Measurements from ENCODE around the gene CTSA. TPM values are rescaled to one million over a fixed set of nuclear protein-coding genes. Genes with fewer than 3 reads are reported as not detected.

The CTSA gene
- total and polyA plus RNA-seq, 12 donors = 306 to 854 (median 549) TPM

DNA sequence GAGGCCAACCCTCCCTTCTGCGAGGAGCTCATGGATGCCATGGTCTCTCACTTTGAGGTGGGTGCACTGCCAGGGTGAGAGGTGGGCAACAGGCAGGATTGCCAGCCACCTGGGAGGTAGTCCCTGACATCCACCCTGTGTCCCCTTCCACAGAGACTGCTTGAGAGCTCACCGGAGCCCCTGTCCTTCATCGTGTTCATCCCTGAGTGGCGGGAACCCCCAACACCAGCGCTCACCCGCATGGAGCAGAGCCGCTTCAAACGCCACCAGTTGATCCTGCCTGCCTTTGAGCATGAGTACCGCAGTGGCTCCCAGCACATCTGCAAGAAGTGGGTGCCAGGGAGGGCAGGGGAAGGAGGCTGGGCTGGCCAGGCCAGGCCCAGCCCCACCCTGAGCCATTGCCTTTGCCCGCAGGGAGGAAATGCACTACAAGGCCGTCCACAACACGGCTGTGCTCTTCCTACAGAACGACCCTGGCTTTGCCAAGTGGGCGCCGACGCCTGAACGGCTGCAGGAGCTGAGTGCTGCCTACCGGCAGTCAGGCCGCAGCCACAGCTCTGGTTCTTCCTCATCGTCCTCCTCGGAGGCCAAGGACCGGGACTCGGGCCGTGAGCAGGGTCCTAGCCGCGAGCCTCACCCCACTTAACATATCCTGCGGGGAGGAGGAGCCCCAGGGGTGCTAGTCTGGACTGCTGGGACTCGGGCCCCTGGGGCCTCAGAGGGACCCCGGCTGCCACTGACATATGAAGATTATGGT, 56.2 kb downstream of the CTSA start:
- Histone ChIP-seq H3K27me3 (no peaks in the 10 kb centered on the region), H3K9me3 (replicated peaks in 1 of 3) (no peaks in the 10 kb centered on the region), H3K4me1 (replicated peaks in 1 of 2) (peaks cover 25% of the 10 kb centered on the region in 2 donors), H3K27ac (peak overlapping the region; percentile 35 to 96 (median 90)), H3K4me3 (no peak overlapping the region), H3K36me3 (replicated peaks in 1 of 2) (peaks cover 0 to 98% of the 10 kb centered on the region in 2 donors)
- 54 to 61% (median 59%) methylated on average over 20 to 29 of the region's 29 CpGs for WGBS, 4 donors
- peak in 1 of 2 donors; percentile 6 for TF ChIP-seq POLR2A (IDR thresholded peaks at IDR 0.05)
- TF ChIP-seq, protein P1, sequence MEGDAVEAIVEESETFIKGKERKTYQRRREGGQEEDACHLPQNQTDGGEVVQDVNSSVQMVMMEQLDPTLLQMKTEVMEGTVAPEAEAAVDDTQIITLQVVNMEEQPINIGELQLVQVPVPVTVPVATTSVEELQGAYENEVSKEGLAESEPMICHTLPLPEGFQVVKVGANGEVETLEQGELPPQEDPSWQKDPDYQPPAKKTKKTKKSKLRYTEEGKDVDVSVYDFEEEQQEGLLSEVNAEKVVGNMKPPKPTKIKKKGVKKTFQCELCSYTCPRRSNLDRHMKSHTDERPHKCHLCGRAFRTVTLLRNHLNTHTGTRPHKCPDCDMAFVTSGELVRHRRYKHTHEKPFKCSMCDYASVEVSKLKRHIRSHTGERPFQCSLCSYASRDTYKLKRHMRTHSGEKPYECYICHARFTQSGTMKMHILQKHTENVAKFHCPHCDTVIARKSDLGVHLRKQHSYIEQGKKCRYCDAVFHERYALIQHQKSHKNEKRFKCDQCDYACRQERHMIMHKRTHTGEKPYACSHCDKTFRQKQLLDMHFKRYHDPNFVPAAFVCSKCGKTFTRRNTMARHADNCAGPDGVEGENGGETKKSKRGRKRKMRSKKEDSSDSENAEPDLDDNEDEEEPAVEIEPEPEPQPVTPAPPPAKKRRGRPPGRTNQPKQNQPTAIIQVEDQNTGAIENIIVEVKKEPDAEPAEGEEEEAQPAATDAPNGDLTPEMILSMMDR (IDR thresholded peaks at IDR 0.05) = no peak
- peak in 5 of 7 donors; percentile 52 to 71 (median 69) for DNase-seq
- intact Hi-C loops (cut with DNase I) = no loop called here

DNA sequence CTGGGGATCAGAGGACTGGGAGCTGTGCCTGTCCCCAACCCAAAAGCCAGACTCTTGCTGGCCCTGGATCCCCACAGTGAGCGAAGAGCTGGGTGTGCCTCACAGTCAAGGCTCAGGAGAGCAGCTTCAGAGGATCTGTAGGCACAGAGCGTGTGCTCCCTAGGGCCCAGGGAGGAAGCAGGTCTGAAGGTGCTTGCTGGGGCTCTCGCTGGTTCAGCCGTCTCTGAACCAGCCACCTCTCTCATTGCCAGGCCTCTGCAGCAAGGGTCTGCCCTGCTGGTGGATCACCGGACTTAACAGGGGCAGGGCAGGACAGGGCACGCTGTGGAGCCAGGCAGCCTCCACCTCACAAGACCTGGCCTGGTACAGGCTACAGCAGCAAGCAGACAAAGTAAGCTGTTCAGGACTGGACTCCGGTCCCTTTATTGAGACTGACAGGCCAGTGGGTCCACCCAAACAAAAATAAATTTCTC, 57.2 kb downstream of the CTSA start:
- Histone ChIP-seq H3K4me1 (replicated peaks in 1 of 2) (peaks cover 25% of the 10 kb centered on the region in 2 donors), H3K9me3 (replicated peaks in 1 of 3) (no peaks in the 10 kb centered on the region), H3K27me3 (no peaks in the 10 kb centered on the region), H3K36me3 (replicated peaks in 1 of 2) (peaks cover 0 to 98% of the 10 kb centered on the region in 2 donors), H3K4me3 (no peak overlapping the region), H3K27ac (peak overlapping the region in 3 of 5 donors; percentile 90 to 96 (median 91))
- WGBS, 4 donors = 83 to 90% (median 88%) methylated on average over 4 to 7 of the region's 7 CpGs
- TF ChIP-seq, protein P1 (IDR thresholded peaks at IDR 0.05) = no peak
- TF ChIP-seq POLR2A (IDR thresholded peaks at IDR 0.05) = no peak
- DNase-seq = peak in 3 of 7 donors; percentile 7 to 30 (median 27)
- intact Hi-C loops (cut with DNase I) = no loop called here

Other genes starting within 250 kb of the CTSA start
- gene WFDC11, start 221.1 kb upstream of the CTSA start, total RNA-seq = not detected
- gene WFDC11, start 221.1 kb upstream of the CTSA start, polyA plus RNA-seq = not detected
- not detected for gene WFDC13, start 189.3 kb upstream of the CTSA start, total RNA-seq
- not detected for gene WFDC13, start 189.3 kb upstream of the CTSA start, polyA plus RNA-seq
- not detected for gene WFDC10B, start 186.3 kb upstream of the CTSA start, total RNA-seq
- not detected for gene WFDC10B, start 186.3 kb upstream of the CTSA start, polyA plus RNA-seq
- not detected for gene SPINT4, start 169.0 kb upstream of the CTSA start, total RNA-seq
- gene SPINT4, start 169.0 kb upstream of the CTSA start, polyA plus RNA-seq = not detected
- 1 to 10 TPM in 2 of 9 donors, under 1 TPM in 1, not detected in 6; 0.22 to 1.9 (median 1.8) TPM for gene WFDC3, start 99.5 kb upstream of the CTSA start, total RNA-seq
- gene WFDC3, start 99.5 kb upstream of the CTSA start, polyA plus RNA-seq = 1 to 10 TPM in 2 of 3 donors, not detected in 1; 1.3 to 3.1 TPM
- 10 to 100 TPM; 12.1 to 31.4 (median 27.3) TPM for gene DNTTIP1, start 99.4 kb upstream of the CTSA start, total RNA-seq
- gene DNTTIP1, start 99.4 kb upstream of the CTSA start, polyA plus RNA-seq = 10 to 100 TPM; 34.5 to 49.4 (median 38.4) TPM
- gene UBE2C, start 78.7 kb upstream of the CTSA start, total RNA-seq = 10 to 100 TPM in 1 of 9 donors, 1 to 10 TPM in 7, under 1 TPM in 1; 0.79 to 43.3 (median 2.2) TPM
- 1 to 10 TPM; 3.8 to 4.9 (median 4.7) TPM for gene UBE2C, start 78.7 kb upstream of the CTSA start, polyA plus RNA-seq
- gene TNNC2, start 64.0 kb upstream of the CTSA start, total RNA-seq = 1 to 10 TPM in 7 of 9 donors, not detected in 2; 1.4 to 8.4 (median 2.8) TPM
- 10 to 100 TPM in 1 of 3 donors, 1 to 10 TPM in 2; 4.3 to 16.9 (median 8.2) TPM for gene TNNC2, start 64.0 kb upstream of the CTSA start, polyA plus RNA-seq
- gene SNX21, start 57.5 kb upstream of the CTSA start, total RNA-seq = 100 to 1,000 TPM in 3 of 9 donors, 10 to 100 TPM in 6; 61.6 to 183 (median 97.5) TPM
- 10 to 100 TPM; 35.1 to 66.3 (median 43.9) TPM for gene SNX21, start 57.5 kb upstream of the CTSA start, polyA plus RNA-seq
- gene ACOT8, start 33.9 kb upstream of the CTSA start, total RNA-seq = 100 to 1,000 TPM in 1 of 9 donors, 10 to 100 TPM in 8; 34.6 to 134 (median 74.5) TPM
- gene ACOT8, start 33.9 kb upstream of the CTSA start, polyA plus RNA-seq = 10 to 100 TPM; 33.7 to 78.8 (median 49.3) TPM
- gene ZSWIM3, start 33.7 kb upstream of the CTSA start, total RNA-seq = 10 to 100 TPM in 1 of 9 donors, 1 to 10 TPM in 8; 3.7 to 19.5 (median 6.4) TPM
- 1 to 10 TPM; 2.9 to 4.2 (median 3.1) TPM for gene ZSWIM3, start 33.7 kb upstream of the CTSA start, polyA plus RNA-seq
- 10 to 100 TPM; 15.9 to 22.1 (median 18.6) TPM for gene ZSWIM1, start 10.1 kb upstream of the CTSA start, total RNA-seq
- gene ZSWIM1, start 10.1 kb upstream of the CTSA start, polyA plus RNA-seq = 10 to 100 TPM in 1 of 3 donors, 1 to 10 TPM in 2; 4.2 to 19.2 (median 5.6) TPM
- 10 to 100 TPM in 1 of 9 donors, 1 to 10 TPM in 6, under 1 TPM in 1, not detected in 1; 0.35 to 12.5 (median 4.0) TPM for gene SPATA25, start 3.7 kb upstream of the CTSA start, total RNA-seq
- 1 to 10 TPM in 1 of 3 donors, under 1 TPM in 2; 0.29 to 3.5 (median 0.57) TPM for gene SPATA25, start 3.7 kb upstream of the CTSA start, polyA plus RNA-seq
- gene NEURL2, start 127 bp upstream of the CTSA start, total RNA-seq = 10 to 100 TPM in 7 of 9 donors, 1 to 10 TPM in 2; 6.0 to 36.4 (median 16.0) TPM
- gene NEURL2, start 127 bp upstream of the CTSA start, polyA plus RNA-seq = 10 to 100 TPM in 1 of 3 donors, 1 to 10 TPM in 2; 1.0 to 19.1 (median 7.2) TPM
- gene PLTP, start 20.8 kb downstream of the CTSA start, total RNA-seq = 1,000 to 10,000 TPM in 2 of 9 donors, 100 to 1,000 TPM in 7; 168 to 1,158 (median 460) TPM
- 100 to 1,000 TPM; 126 to 366 (median 157) TPM for gene PLTP, start 20.8 kb downstream of the CTSA start, polyA plus RNA-seq
- gene PCIF1, start 43.3 kb downstream of the CTSA start, total RNA-seq = 10 to 100 TPM; 12.6 to 47.1 (median 40.4) TPM
- 10 to 100 TPM; 20.6 to 36.4 (median 35.9) TPM for gene PCIF1, start 43.3 kb downstream of the CTSA start, polyA plus RNA-seq
- 10 to 100 TPM; 10.8 to 29.9 (median 15.1) TPM for gene ZNF335, start 80.9 kb downstream of the CTSA start, total RNA-seq
- 10 to 100 TPM in 2 of 3 donors, 1 to 10 TPM in 1; 5.4 to 45.1 (median 29.5) TPM for gene ZNF335, start 80.9 kb downstream of the CTSA start, polyA plus RNA-seq
- gene MMP9, start 117.6 kb downstream of the CTSA start, total RNA-seq = under 1 TPM in 8 of 9 donors, not detected in 1; 0.18 to 0.97 (median 0.34) TPM
- 1 to 10 TPM in 1 of 3 donors, under 1 TPM in 2; 0.07 to 1.2 (median 0.51) TPM for gene MMP9, start 117.6 kb downstream of the CTSA start, polyA plus RNA-seq
- gene SLC12A5, start 137.9 kb downstream of the CTSA start, total RNA-seq = 10 to 100 TPM in 6 of 9 donors, 1 to 10 TPM in 2, under 1 TPM in 1; 0.30 to 24.5 (median 12.9) TPM
- 100 to 1,000 TPM in 2 of 3 donors, 10 to 100 TPM in 1; 15.0 to 121 (median 120) TPM for gene SLC12A5, start 137.9 kb downstream of the CTSA start, polyA plus RNA-seq
- 10 to 100 TPM; 17.8 to 44.8 (median 25.9) TPM for gene NCOA5, start 198.6 kb downstream of the CTSA start, total RNA-seq
- 10 to 100 TPM; 18.7 to 24.8 (median 19.0) TPM for gene NCOA5, start 198.6 kb downstream of the CTSA start, polyA plus RNA-seq
- gene CD40, start 227.0 kb downstream of the CTSA start, total RNA-seq = 10 to 100 TPM in 3 of 9 donors, 1 to 10 TPM in 6; 4.5 to 13.5 (median 8.9) TPM
- gene CD40, start 227.0 kb downstream of the CTSA start, polyA plus RNA-seq = 10 to 100 TPM in 2 of 3 donors, 1 to 10 TPM in 1; 6.8 to 20.5 (median 13.1) TPM